OCI-LY1 (cell line): ENCODE results near the gene SPATA33.
A peak's percentile ranks its signal among the peaks of the same experiment; 100 is the strongest.

Experiments used
- H2AFZ ChIP-seq: fragments of 200-600 bp; sonication (generic), shearing (Covaris generic); 2 replicates; pipeline ENCODE4 v1.6.0; 2014; ENCODE audit warnings: antibody characterized with exemption, mild to moderate bottlenecking, low read length
- H3F3A ChIP-seq: fragments of 200-600 bp; sonication (generic), shearing (Covaris generic); 2 replicates; pipeline ENCODE4 v1.6.0; 2014; ENCODE audit warnings: mild to moderate bottlenecking, antibody characterized with exemption, low read length, moderate library complexity; ENCODE audit not compliant: insufficient read depth
- H3K27ac ChIP-seq: fragments of 200-600 bp; sonication (generic); 2 replicates; pipeline ENCODE4 v1.5.1; 2014; ENCODE audit warnings: low read length, mixed run types, mild to moderate bottlenecking, low read depth; ENCODE audit not compliant: poor library complexity, severe bottlenecking
- H3K27me3 ChIP-seq: fragments of 200-600 bp; sonication (generic); 2 replicates; pipeline ENCODE4 v1.6.0; 2014; ENCODE audit warnings: antibody characterized with exemption, mild to moderate bottlenecking, low read length, moderate library complexity; ENCODE audit not compliant: insufficient read depth
- H3K36me3 ChIP-seq: fragments of 200-600 bp; sonication (generic); 2 replicates; pipeline ENCODE4 v1.6.1; 2014; ENCODE audit warnings: mild to moderate bottlenecking, antibody characterized with exemption, low read length, moderate library complexity, mixed read lengths; ENCODE audit not compliant: insufficient read depth
- H3K4me1 ChIP-seq: fragments of 200-600 bp; sonication (generic); 2 replicates; pipeline ENCODE4 v1.5.1; 2014; ENCODE audit warnings: mild to moderate bottlenecking, low read length, moderate library complexity; ENCODE audit not compliant: insufficient read depth, severe bottlenecking
- H3K4me2 ChIP-seq: fragments of 200-600 bp; sonication (generic), shearing (Covaris generic); 2 replicates; pipeline ENCODE4 v1.6.1; 2014; ENCODE audit warnings: low read length
- H3K4me3 ChIP-seq: fragments of 200-600 bp; sonication (generic); 2 replicates; pipeline ENCODE4 v1.5.1; 2014; ENCODE audit warnings: low read length, low read depth, mild to moderate bottlenecking, mixed read lengths; ENCODE audit not compliant: poor library complexity, severe bottlenecking
- H3K79me2 ChIP-seq: fragments of 200-600 bp; shearing (Covaris generic); 2 replicates; pipeline ENCODE4 v1.6.1; 2016; ENCODE audit warnings: mixed run types, low read length, mixed read lengths; ENCODE audit not compliant: insufficient read depth
- H3K9ac ChIP-seq: fragments of 200-600 bp; sonication (generic), shearing (Covaris generic); 2 replicates; pipeline ENCODE4 v1.6.1; 2014; ENCODE audit warnings: mild to moderate bottlenecking, low read length, mixed read lengths
- H3K9me2 ChIP-seq: fragments of 200-600 bp; sonication (generic), shearing (Covaris generic); 2 replicates; pipeline ENCODE4 v1.6.1; 2014; ENCODE audit warnings: low read depth, mild to moderate bottlenecking, low read length, mixed read lengths
- H3K9me3 ChIP-seq: fragments of 200-600 bp; shearing (Covaris generic); 2 replicates; pipeline ENCODE4 v1.6.1; 2014; ENCODE audit warnings: low read length, mixed read lengths
- H4K20me1 ChIP-seq: fragments of 200-600 bp; sonication (generic), shearing (Covaris generic); 2 replicates; pipeline ENCODE4 v1.6.0; 2016; ENCODE audit warnings: mild to moderate bottlenecking, low read length; ENCODE audit not compliant: insufficient read depth
- CTCF ChIP-seq: fragments of 200-600 bp; sonication (generic), shearing (Covaris generic); IDR thresholded peaks from 2 replicates; pipeline ENCODE4 v1.5.1; 2017; ENCODE audit warnings: mild to moderate bottlenecking, antibody characterized with exemption, low read length, moderate library complexity, mixed read lengths
- EZH2 ChIP-seq: fragments of 200-600 bp; sonication (generic), shearing (Covaris generic); IDR thresholded peaks from 2 replicates; pipeline ENCODE4 v1.8.0; 2017; ENCODE audit warnings: borderline replicate concordance, mixed run types, mild to moderate bottlenecking, antibody characterized with exemption, low read length, moderate library complexity, mixed read lengths

SPATA33 gene

DNA sequence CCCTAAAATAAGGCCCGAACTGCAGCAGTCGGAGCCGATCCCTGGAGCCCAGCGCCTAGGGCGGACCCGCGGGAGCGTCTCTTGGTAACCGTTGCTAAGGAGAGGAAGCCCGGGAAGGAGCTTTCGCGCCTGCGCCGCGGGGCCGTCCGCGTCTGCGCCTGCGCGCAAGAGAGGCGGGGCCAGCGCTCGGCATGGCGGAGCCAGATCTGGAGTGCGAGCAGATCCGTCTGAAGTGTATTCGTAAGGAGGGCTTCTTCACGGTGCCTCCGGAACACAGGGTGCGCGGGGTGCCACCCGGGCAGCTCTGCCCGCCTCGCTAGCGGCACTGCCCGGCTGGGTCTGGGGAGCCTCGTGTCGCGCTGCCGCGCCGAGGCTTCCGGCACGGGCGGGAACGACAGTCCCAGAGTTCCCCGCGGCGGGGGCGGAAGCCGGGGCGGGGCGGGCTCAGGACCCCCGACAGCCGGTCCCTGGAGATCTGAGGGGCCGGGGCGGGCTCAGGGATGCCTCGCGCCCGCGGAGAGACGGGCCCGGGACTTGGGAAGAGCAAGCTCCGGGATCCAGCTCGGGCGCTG, 29.0 kb downstream of the SPATA33 start, which contains the start of gene CDK10:
Gene CDK10, plus strand, starts transcription at position 170 of the 572 bp plus-strand sequence. Its CDS starts 22 bp downstream, at position 192.
- Histone ChIP-seq H3K36me3 (peaks cover 48% of the 10 kb centered on the region), H2AFZ (no peak within 1 kb of the TSS), H3F3A (no peaks in the 10 kb centered on the region), H3K9me2 (no peaks in the 10 kb centered on the region), H3K4me2 (peak within 1 kb of the TSS; percentile 89), H4K20me1 (no peaks in the 10 kb centered on the region), H3K27me3 (no peaks in the 10 kb centered on the region), H3K4me1 (peaks cover 11% of the 10 kb centered on the region), H3K4me3 (peak within 1 kb of the TSS; percentile 75), H3K79me2 (no peaks in the 10 kb centered on the region; the same call in 1 of the 2 replicates), H3K27ac (peak within 1 kb of the TSS; percentile 85), H3K9me3 (no peaks in the 10 kb centered on the region), H3K9ac (peak within 1 kb of the TSS; percentile 86)
- TF ChIP-seq EZH2: no peak

GRCh38 chr16:89687092-89687940, 29.7 kb downstream of the SPATA33 start:
- H3K9me2 ChIP-seq: no peaks in the 10 kb centered on the region
- no peak overlapping the region for H2AFZ ChIP-seq
- peaks cover 11% of the 10 kb centered on the region for H3K4me1 ChIP-seq
- H3K4me2 ChIP-seq: peak overlapping the region; percentile 89
- TF ChIP-seq EZH2 (no peak), CTCF (no peak)
- H3K27me3 ChIP-seq: no peaks in the 10 kb centered on the region
- H3K36me3 ChIP-seq: peaks cover 53% of the 10 kb centered on the region
- H3K27ac ChIP-seq: peak overlapping the region; percentile 85
- H3K9ac ChIP-seq: peak overlapping the region; percentile 86
- H3K79me2 ChIP-seq: no peaks in the 10 kb centered on the region; the same call in 1 of the 2 replicates
- no peaks in the 10 kb centered on the region for H4K20me1 ChIP-seq
- H3K4me3 ChIP-seq: peak overlapping the region; percentile 75
- H3F3A ChIP-seq: no peaks in the 10 kb centered on the region
- no peaks in the 10 kb centered on the region for H3K9me3 ChIP-seq

- no peak overlapping the region for H3K27ac ChIP-seq
- H3K9me2 ChIP-seq: no peaks in the 10 kb centered on the region
- no peak overlapping the region for H2AFZ ChIP-seq
- H3K79me2 ChIP-seq: no peaks in the 10 kb centered on the region; the same call in 1 of the 2 replicates
- TF ChIP-seq EZH2: no peak
- TF ChIP-seq CTCF: no peak
- H3K9me3 ChIP-seq: no peaks in the 10 kb centered on the region
- peaks cover 55% of the 10 kb centered on the region for H3K36me3 ChIP-seq
- H3K9ac ChIP-seq: no peak overlapping the region
- no peaks in the 10 kb centered on the region for H3K27me3 ChIP-seq
- H3K4me3 ChIP-seq: no peak overlapping the region
- H3K4me1 ChIP-seq: peaks cover 11% of the 10 kb centered on the region
- no peak overlapping the region for H3K4me2 ChIP-seq
- H4K20me1 ChIP-seq: no peaks in the 10 kb centered on the region
- H3F3A ChIP-seq: no peaks in the 10 kb centered on the region
Measured at GRCh38 chr16:89688395-89688794, 30.8 kb downstream of the SPATA33 start.
